ENCODE results near the gene ASAP3.

DNA sequence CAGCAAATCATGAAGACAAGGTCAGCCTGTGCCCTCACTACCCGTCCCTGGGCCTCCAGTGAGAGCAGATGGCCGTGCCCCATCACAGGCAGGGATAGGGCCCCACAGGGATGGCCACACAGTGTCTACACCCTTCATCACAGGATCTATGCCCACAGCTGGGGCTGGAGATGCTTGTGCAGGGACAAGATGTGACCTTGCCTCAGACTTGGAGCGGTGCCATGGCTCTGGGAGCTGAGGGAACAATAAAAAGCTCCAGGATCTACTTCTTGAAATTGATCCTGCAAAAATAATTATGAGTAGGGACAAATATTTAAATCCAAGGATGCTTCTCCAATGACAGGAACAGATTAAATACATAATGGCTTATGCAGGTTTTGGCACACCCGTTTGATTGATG, 34.0 kb downstream of the ASAP3 start:
- TF ChIP-seq RAD21 (IDR thresholded peaks at IDR 0.05; ENCODE audit: low read length) (no peak), CTCF (conservative IDR thresholded peaks at IDR 0.05; ENCODE audit: low read depth, low read length) (no peak), NFE2L2 (IDR thresholded peaks at IDR 0.05; ENCODE audit: low read depth, low read length) (no peak), RCOR1 (IDR thresholded peaks at IDR 0.05; ENCODE audit: insufficient replicate concordance, low read length) (no peak), POLR2A (IDR thresholded peaks at IDR 0.05; ENCODE audit: low read depth, low read length) (no peak), SMC3 (IDR thresholded peaks at IDR 0.05; ENCODE audit: low read depth, low read length) (no peak), RFX5 (IDR thresholded peaks at IDR 0.05; ENCODE audit: low read depth, low read length) (no peak), FOS (IDR thresholded peaks at IDR 0.05; ENCODE audit: low read depth, low read length) (no peak), ELK1 (IDR thresholded peaks at IDR 0.05; ENCODE audit: borderline replicate concordance, low read depth, low read length) (no peak), BHLHE40 (IDR thresholded peaks at IDR 0.05; ENCODE audit: low read depth, low read length) (no peak), MXI1 (IDR thresholded peaks at IDR 0.05; ENCODE audit: borderline replicate concordance, low read depth, low read length) (no peak)
- TF ChIP-seq, protein P1, sequence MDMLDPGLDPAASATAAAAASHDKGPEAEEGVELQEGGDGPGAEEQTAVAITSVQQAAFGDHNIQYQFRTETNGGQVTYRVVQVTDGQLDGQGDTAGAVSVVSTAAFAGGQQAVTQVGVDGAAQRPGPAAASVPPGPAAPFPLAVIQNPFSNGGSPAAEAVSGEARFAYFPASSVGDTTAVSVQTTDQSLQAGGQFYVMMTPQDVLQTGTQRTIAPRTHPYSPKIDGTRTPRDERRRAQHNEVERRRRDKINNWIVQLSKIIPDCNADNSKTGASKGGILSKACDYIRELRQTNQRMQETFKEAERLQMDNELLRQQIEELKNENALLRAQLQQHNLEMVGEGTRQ (IDR thresholded peaks at IDR 0.05; ENCODE audit: low read depth, low read length): no peak
